GM19043 (cell line): Measurements from ENCODE around the gene TMSB4X.
A peak's percentile ranks its signal among the peaks of the same experiment; 100 is the strongest.
"Not testable (repeated sequence)": the region's sequence is repeated elsewhere in the genome, so short reads cannot be mapped to it uniquely, and the experiment has no call there.

Experiments
- ATAC-seq: cut with Tn5 transposase; IDR thresholded peaks from one replicate; pipeline ENCODE4 v1.9.1; 2021; ENCODE audit warnings: low read depth; ENCODE audit not compliant: unreplicated experiment

TMSB4X gene

DNA sequence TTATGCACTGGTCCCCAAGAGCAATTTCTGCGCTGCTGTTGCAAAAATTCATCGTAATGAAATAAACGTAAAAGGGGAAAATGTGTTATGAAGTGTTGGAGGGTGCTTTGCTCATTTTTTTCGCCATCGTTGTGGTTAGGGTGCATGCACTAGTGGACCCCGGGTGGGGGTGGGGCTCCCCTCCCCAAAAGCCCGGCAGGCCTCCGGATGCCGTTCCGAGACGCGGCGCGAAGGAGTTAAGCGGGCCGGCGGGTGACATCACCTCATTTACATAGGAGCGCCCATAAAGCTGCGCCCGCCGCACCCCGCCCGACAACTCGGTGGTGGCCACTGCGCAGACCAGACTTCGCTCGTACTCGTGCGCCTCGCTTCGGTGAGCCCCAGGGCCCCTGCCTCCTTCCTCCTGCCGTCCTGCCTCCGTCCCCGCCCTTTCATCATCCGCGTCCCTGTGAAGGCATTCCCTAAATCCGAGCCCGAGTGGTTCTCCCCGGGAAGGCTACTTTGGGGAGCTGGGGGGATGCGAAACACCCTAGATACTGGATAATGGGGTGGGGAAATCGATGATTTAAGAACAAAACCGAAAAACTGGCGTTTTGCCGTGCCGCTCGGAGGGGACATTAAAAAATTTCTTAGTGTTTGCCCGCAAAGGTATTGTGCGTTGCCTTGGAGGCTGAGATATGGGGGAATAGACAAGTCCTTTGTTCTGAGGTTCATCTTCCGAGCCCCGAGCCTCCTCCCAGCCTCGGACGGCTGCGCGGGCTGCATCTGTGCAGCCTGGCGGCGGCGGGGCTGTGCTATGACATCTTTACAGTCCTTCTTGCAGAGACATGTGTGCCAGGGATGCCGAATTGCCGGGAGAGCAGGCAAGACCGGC lies at the start of gene TMSB4X:
TSS of gene TMSB4X (plus strand) at position 315 of the 874 bp plus-strand sequence.
- peak; percentile 27 for ATAC-seq

DNA sequence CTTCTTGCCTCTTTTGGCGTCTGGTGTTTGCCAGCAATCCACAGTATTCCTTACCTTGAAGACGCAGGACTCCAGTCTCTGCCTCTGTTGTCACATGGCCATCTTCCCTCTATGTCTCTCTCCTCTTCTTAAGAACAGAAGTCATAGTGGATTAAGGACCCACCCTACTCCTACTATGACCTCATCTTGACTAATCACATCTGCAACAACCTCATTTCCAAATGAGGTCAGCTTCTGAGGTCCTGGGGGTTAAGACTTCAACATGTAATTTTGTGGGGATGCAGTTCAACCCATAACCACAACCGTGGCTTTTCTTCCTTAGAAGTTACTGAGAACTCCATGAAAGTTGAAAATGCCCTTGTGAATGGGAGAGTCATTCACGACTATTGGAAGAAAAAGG lies 45.2 kb upstream of the TMSB4X start:
- ATAC-seq, result no peak

DNA sequence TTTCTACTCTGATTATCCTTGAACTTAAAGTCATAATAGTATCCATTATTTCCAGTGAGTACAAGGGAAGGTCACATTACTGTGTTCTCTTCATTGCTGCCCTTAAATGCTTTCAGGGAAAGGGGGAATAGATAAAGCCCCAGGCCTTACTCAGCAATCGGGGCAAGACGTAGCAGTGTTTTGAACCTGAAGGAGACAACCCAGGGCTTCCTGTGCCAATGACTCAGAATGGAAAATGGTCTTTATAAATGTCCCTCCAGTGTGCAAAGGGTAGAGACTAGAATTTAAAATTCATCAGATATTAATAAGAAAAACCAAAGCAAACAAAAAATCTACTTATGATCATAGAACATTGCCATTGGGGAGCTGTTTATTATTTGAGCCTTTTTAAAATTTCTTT lies 44.8 kb upstream of the TMSB4X start:
- ATAC-seq, result no peak

DNA sequence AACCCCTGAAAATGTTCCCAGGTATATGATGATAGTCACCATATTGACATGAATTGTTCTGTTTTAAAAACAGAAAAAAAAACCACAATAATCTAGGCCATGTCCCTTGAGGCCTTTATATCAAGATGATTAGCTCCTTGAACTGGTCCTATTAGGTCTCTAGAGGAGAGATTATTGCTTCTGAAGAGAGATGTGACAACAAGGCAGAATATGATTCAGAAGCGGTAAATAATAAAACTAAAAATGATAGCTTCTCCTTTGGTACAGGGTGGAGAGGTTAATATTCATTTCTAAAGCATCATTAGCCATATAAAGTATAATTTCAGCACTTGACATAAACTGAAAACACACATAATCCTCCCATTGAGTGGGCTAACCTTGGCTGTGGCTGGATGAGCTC lies 42.7 kb upstream of the TMSB4X start:
- no peak for ATAC-seq

DNA sequence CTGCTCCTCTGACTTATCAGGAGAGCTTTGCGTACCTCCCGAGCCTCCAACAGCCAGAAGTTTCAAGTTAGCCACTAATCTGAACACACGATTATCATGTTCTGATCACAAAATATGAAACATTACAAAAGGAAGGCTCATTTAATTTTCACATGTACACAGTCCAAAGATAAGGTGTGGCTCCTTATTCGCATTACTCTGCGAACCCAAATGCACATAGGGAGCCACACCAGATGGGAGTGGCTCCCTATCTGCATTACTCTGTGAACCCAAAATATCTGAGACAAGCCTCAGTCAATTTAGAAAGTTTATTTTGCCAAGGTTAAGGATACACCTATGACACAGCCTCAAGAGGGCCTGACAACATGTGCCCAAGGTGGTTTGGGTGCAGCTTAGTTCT lies 40.1 kb upstream of the TMSB4X start:
- ATAC-seq, result no peak

DNA sequence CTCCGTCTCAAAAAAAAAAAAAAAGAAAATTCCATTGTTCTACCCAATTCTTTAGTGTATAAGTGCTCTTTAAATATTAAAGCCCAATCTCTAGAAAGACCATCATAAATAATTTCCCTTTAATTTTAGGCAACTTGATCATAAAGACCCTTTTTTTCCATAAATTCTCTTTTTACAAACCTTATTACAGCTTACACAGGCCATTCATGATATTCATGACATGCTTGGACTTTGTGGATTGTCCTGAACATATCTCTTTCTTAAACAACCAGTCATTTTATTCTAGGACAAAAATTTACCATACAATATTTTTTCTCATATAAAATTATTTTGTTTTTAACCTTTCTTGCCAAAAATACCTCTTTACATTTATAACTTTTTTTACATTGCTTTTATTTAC lies 38.0 kb upstream of the TMSB4X start:
- ATAC-seq, result no peak

DNA sequence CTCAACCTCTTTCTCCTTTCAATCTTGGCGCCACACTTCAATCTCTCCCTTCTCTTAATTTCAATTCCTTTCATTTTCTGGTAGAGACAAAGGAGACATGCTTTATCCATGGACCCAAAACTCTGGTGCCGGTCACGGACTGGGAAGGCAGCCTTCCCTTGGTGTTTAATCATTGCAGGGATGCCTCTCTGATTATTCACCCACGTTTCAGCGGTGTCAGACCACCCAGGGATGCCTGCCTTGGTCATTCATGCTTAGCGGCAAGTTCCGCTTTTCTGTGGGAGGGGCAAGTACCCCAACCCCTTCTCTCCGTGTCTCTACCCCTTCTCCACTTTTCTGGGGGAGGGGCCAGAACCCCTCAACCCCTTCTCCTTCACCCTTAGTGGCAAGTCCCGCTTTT lies 34.4 kb upstream of the TMSB4X start:
- not testable (repeated sequence) for ATAC-seq

DNA sequence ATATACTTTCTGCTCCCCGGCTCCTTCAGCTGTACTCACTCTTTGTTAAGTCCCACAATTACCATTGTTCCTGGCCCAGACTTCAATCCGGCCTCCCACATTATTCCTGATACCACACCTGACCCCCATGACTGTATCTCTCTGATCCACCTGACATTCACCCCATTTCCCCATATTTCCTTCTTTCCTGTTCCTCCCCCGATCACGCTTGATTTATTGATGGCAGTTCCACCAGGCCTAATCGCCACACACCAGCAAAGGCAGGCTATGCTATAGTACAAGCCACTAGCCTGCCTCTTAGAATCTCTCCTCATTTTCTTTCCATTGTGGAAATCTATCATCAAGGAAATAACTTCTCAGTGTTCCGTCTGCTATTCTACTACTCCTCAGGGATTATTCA lies 31.3 kb upstream of the TMSB4X start:
- not testable (repeated sequence) for ATAC-seq

DNA sequence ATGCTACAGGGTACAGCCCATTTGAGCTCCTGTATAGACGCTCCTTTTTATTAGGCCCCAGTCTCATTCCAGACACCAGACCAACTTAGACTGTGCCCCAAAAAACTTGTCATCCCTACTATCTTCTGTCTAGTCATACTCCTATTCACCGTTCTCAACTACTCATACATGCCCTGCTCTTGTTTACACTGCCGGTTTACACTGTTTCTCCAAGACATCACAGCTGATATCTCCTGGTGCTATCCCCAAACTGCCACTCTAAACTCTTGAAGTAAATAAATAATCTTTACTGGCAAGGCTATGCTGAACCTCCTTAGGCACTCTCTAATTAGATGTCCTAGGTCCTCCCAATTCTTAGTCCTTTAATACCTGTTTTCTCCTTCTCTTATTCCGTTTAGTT lies 30.5 kb upstream of the TMSB4X start:
- ATAC-seq, result not testable (repeated sequence)

DNA sequence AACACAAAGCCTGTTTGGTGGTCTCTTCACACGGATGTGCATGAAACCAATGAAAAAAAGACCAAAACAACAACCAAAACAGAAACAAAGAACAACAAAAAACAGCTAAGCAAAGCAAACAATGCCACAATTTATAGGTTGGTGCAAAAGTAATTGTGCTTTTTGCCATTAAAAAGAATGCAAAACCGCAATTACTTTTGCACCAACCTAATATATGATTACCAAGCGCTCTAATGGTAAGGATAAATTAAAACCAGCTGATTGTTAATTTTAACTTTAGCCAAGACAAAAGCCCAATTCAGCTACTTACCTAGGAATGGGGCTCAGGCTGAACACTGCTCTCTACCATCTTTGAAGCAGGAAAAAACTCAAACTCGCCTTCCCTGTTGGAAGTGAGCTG lies 29.4 kb upstream of the TMSB4X start:
- no peak for ATAC-seq

DNA sequence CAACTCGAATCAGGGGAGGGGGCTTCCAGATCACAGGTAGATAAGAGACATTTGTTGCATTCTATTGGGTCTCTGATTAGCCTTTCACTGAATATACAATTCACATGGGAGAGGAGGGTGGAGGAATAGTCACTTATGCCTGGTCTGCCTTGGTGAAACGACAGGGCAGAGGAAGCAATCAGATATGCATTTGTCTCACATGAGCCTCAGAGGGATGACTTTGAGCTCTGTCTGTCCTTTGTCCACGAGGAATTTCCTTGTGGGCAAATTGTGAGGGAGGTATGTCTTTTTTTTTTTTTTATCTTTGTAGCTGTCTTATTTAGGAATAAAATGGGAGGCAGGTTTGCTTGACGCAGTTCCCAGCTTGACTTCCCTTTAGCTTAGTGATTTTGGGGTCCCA lies 28.5 kb upstream of the TMSB4X start:
- ATAC-seq, result no peak

DNA sequence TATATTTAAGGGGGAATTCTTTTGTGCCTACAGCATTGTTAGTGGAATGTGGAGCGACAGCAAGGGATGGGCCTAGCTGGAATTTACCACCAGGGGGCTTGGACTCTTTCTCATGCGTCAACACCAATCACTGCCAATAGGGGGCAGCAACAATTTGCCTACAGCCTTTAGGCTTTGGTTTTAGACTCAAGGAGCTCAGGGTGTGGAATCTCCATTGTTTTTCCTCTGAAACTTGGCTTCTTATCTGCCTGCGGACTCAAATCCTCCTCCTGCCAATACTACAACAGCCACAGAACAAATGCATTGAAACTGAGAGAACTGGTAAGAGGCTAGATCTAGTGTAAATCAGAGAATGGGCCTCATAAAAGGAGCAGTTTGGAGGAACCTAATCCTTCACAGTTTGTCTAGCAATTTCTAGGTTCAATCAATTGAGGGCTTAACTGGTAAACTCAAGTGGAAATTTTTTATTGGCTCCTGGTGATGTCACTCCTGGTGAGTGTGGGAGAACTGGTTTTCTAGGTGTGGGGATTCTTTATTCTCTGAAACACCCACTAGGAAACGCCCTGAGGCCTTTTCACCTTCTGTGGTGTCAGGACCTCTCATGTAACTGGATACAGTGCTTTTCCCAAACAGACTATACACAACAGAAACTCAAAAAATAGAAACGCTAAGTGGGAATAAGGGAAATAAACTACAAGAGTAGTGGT lies 27.9 kb upstream of the TMSB4X start:
- ATAC-seq, result no peak

DNA sequence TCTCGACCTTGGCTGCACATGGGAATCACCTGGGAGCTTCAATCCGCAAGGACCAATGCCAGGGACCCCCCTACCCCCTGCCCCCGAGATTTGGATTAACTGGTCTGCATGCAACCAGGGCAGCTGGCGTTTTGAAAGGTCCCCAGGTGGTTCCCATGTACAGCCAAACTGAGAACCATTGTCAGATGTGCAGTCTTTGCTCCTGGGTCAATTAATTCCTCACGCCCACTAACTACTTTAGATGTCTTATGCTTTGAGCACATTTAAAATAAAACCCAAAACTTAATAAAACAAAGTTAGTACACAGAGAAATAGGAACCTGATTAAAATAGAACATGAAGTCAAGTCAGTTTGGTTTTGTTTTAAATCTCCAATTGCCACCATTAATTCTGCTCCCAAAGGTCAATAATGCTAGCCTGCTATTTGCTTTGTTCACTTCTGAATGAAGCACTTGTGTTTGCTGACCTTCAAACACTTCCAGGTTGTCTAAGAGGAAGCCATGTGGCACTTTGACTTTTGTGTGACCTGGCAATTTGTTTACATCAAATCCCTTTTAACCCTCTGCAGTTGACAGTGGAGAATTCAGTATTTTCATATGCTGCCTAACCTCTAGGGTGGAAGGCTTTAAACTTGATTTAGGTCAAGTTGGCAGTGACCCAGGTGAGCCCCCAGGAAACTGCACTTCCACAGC lies 27.2 kb upstream of the TMSB4X start:
- no peak for ATAC-seq

DNA sequence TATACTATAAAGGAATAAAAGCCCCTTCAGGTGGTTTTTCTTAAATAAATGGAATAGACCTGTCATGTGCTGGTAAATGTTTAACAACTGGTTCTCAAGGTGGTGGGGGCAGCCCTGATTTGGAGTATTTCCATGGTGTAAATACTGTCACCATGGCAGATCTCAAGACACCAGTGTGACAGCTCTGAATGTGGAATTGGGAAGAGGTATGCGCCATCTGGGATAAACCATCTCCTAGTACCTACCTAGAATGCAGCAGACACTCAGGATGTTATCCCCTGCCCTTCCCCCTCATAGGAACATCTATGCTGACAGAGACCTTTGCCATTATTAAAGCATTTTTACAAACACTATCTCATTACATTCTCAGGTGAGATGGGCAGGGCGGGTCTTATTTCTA lies 26.4 kb upstream of the TMSB4X start:
- no peak for ATAC-seq

DNA sequence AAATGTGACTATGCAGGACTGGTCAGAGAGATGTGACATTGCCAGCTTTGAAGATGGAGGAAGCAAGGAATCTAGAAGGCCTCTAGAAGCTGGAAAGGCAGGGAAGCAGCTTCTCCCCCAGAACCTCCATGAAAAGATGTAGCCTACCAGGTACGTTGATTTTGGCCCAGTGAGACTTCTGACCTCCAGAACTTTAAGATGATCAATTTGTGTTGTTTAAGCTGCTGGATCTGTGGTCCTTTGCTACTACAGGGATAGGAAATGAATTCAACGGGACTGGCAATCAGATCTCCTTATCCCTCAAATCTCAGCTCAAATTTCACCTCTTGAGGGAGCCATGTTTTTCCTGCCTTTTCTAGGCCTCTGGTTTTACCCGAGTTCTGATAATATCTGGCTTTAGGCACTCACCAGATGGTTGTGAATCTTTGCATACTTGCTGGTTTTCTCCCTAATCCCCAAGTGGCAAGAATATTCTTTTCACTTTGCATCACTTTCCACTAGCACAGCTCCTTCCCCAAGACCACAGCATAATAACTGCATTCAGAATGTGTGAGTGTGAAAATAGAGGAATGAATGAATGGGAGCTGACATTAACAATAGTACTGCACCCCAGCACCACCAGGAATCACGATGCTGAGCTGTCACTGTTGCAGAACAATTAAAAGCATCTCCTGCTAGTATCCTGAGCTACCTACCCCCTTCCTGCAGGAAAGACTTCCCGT lies 25.5 kb upstream of the TMSB4X start:
- ATAC-seq, result no peak

DNA sequence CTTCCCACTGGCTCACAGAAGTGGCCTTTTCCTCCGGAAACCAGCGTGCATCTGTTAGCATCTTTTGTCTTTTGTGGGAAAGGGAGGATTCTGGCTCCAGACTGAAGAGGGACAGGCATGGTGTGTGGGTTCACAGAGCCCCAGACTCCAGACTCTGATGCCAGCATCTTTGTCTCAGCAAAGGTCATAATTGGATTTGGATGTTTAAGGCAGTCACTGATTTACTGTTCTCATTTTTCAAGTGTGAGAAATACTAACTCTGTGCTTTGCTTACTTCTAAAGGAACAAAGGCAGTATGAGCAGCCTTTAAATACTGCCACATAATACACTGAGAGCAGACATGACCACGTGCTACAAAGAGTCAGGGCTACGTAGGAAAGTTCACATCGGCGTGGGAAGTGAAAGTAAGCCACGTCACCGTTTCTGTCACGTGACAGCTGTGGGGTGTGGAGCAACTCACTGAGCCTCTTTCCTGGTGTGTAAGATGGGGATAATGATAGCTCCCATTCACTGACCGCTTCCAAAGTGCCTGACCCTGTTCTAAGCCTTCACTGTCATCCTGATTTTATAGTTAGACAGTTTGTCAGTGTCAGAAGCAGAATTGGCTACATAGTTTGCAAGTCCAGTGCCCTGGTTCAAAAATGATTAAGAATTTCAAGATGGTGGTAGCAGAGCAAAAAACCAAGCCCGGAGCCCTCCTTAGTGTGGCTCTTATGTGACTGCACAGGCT lies 24.8 kb upstream of the TMSB4X start:
- ATAC-seq, result peak; percentile 47

DNA sequence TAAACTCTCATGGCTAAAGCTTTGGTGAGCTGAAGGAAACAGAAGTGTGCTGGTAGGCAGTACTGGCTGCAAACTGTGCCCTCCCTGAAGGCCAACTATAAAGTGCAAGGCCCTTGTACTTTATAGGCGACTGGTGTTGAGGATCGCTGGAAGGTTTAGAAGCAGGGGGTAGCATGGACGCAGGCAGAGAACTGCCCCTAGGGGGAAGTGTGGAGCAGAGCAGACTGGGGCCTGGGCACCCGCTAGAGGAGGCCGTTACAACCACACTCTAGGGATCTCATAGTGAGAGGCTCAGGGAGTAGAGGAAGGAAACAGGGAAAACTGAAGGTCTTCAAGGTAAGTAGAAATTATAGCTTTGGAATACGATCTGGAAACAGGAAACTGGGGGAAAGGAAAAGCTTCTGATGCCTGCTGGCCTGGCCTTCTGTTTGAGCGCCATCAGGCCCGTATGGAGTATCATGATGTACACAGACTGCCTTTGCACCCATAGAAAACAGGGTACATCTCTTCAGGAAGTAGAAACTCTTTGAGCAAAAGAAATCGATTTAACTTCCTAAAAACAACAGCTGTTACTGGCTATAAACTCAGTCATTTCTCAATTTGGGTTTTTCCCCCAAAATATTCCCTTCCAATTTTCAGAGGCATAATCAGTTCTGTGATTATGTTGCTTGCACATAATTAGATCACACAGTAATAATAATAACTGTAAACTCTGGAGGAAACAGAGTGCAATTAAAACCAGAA lies 23.9 kb upstream of the TMSB4X start:
- peak; percentile 48 for ATAC-seq

DNA sequence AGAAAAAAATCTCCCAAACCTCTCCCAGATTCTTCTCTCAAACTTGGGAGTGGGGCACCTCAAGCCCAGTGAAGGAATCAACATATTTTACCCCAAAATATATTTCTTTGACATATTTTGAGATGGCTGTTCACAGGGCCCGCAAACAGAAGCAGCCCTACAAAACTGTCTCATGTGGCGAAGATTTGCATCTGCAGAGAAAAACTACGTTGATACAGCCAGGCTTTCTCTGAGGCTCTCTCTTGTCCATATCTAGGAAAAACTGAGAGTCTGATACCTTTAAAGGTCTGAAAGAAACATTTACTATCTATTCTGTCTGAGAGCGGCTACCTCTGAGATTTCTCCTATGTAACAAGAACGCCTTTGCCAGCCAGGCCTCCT lies 23.3 kb upstream of the TMSB4X start:
- no peak for ATAC-seq

DNA sequence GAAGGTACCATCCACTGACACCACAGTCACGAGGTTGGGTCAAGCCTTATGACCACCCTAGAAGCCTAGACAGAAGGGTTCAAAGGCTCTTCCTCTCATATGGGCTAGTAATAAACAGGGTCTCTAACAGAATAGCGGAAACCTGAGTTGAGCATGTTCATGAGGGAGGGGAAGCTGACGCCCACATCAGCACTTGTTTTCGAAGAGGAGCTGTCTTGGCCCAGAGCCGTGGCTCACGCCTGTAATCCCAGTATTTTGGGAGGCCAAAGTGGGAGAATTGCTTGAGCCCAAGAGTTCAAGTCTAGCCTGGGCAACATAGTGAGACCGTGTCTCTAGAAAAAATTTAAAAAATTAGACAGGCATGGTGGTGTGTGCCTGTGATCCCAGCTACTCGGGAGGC lies 21.5 kb upstream of the TMSB4X start:
- no peak for ATAC-seq
